Measurements from ENCODE around the gene POU4F1.

DNA sequence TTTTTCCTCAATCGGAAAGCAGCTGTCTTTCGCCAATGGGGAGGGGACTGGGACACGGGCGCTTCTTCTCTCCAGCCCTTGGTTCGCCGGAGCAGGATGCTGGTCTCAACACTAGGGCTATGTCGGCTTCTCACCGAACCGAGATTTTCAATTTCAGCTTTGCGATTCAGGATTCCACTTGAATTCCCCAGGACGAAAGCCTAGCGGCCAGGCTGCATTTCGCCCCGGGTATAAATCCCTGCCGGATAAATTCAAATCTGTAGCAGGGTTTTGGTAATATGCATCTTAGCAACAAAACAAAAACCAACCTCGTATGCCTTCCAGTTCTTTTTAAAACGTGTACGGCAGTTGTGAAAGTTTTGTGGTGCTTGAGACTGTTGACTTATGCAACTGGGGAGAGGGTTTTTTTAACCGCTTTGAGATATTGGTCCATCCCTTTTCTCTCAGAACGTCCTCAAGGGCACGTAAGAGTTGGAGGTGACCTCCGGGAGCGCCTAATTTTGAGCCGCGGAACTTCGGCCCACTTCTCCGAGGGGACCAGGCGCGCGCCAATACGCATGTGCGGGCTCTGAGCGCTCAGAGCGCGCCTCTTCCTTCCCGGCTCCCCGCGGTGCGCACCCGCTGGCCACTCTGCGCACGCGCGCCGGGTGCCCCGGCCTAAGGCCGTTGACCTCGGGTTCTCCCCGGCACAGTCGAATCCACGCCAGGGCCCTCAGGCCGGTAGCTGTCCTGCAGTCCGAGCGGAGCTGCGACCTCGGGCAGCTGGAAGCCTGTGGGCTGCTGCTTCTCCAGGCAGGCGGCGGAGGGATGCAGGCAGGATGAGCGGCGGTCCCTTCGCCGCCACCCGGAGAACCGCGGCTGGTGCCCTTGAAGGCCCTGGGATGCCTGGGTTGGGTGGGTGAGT, 7.6 kb downstream of the POU4F1 start:
- no peak for TF ChIP-seq CTCF (IDR thresholded peaks at IDR 0.05)
- no peak for TF ChIP-seq POLR2A (IDR thresholded peaks at IDR 0.05)
- no peak for TF ChIP-seq POLR2AphosphoS5 (IDR thresholded peaks at IDR 0.05)
